ENCODE data around the gene PTPRG.

Gene PTPRG

DNA sequence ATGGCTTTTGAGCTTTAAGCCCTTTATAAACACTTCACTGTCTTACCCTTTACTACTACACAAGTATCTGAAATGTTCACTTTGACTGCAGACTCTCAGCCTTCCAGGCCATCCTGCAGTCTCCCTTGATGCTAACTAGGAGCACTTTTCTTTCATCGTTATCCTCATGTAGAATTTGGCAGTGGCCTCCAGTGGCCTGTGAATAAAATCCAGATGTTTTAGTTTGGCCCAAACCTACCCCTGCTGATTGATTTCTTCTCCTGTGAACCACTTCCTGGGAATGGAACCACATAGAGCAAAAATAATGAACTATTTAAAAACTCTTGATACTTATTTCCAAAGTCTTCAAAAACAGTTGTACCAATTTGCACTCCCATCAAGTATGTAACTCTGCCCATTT is 540.1 kb downstream of the PTPRG start:
- FAIRE-seq (no peak), DNase-seq (ENCODE audit: extremely low spot score, insufficient read length, low read depth) (no peak)

DNA sequence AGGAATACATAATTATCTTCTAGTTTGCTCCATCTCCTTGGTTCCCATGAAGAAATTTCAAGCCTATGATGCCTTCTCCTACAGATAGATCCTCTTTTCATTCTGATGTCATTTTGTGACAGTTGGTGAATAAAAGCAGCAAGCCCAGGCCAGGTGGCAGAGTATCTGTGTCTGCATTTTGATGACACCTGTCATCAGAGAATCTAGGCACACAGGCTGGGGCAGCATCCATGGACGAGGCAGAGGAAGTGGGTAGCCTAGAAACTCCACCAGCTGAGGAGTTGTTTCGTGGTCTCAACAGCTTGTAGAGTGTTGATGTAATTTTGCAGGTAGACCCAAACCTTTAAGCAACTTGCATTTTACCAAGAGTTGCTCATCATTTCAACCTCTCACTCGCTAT is 542.2 kb downstream of the PTPRG start:
- FAIRE-seq (no peak), DNase-seq (ENCODE audit: extremely low spot score, insufficient read length, low read depth) (no peak)

DNA sequence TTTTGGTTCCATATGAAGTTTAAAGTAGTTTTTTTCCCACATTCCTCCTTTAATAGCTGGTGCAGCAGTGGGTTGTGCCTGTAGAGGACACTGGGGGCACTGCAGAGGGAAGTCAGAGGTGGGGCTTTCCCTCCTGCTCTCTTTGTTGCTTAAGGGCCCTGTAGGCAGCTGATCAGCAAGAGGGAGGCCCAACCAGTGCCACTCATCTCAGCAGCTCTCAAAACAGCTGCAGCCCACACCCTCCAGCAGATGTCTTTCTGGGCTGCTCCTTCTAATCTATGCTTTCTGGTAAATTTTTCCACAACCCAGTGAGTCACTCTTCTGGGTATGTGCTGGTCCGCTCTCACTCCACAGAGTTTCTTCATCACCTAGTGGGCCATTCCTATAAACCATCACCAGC is 548.2 kb downstream of the PTPRG start:
- DNase-seq (ENCODE audit: extremely low spot score, insufficient read length, low read depth), result no peak
- no peak for FAIRE-seq

DNA sequence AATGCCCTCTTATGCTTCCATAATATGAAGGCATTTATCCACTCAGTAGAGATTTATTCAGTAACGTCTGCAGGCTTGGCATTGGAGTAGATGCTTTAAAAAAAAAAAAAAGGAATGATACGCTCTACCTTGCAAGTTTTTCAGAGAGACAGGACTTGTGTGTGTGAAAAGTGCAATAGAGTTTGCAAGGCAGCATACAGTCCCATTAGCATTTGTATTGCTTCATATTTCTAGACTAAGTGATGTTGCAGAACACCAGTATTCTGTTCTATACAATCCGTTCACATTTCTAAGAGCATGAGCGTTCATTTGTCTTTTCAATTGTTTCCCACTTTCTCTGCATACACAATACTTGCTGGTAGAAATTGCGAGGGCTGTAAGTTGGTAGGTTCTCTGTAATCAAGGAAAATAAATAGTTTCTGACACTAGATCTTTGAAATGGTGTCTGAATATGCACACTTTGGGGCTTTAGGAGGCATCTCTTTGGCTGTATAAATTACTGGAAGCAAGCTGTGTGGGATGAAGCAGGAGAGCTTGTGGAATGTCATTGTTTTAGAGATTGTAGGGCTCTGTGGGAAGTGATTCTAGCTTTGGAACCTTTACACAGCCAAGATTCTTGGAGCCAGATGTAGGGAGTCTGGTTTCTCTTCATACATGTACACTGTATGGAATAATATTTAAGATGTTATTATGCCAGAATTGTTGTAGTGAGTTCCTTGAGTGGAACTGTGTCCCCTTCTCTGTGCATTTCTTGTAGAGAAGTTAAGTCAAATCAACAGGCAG is 549.3 kb downstream of the PTPRG start:
- no peak for FAIRE-seq

DNA sequence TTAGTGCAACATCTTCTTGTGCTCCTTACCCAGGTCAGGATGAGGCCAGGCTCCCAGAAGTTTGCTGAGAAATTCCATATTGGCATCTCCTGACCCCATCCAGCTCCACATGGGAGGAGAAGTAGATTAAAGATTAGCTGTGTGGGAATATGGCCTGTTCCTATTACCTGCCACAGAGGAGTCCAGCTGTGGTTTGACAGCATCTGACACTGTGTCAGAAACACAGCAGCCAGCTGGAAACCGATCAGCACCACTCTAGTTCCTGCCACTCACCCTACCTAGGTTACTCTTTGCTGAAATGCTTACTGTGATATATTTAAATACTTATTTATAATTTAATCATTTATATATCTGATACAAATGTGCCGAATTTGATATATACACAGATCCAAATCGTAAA is 551.7 kb downstream of the PTPRG start:
- no peak for FAIRE-seq
- no peak for DNase-seq (ENCODE audit: extremely low spot score, insufficient read length, low read depth)

More for the DNA sequence above, 549.3 kb downstream of the PTPRG start:
- DNase-seq (ENCODE audit: extremely low spot score, insufficient read length, low read depth), result no peak

DNA sequence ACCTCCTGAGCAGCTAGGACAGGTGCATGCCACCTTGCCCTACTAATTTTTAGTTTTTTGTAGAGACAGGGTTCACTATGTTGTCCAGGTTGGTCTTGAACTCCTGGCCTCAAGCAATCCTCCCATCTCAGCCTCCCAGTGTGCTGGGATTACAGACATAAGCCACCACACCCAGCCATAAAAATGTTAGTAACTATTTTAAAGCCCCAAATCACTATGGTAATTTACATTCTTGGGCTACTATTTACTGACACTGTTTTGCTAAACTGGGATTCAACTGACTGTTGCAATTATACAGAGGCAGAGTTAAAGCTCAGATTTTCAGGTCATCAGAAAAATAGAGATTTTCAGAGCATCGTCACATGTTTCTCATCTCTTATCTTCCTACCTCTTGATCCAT is 553.4 kb downstream of the PTPRG start:
- FAIRE-seq, result no peak
- DNase-seq (ENCODE audit: extremely low spot score, insufficient read length, low read depth), result no peak

DNA sequence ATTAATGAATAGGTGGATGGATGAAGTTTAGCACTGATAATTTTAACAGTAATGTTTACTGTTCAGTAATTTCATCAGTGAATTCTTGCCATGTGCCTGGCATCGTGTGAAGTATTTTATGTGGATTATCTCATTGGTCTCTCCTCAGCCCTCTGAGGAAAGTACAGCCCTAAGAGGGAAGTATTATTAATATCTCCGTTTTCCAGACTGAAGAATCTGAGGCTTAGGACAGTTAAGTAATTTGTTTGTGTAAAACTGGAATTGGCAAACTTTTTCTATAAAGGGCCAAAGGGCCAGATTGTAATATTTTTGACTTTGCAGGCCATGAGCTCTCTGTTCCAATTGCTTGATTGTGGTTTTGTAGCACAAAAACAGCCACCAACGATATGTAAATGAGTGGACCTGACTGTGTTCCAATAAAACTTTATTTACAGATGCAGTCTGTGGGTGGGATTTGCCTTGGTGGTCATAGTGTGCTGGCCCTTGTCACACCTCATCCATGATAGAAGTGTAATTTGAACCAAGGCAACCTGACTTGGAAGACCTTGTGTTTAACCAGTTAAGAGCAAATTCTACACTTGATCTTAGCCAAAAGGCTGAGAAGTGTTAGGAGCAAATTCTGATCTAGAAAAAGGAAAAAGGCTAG is 556.7 kb downstream of the PTPRG start:
- DNase-seq (ENCODE audit: extremely low spot score, insufficient read length, low read depth) (no peak), FAIRE-seq (no peak)

DNA sequence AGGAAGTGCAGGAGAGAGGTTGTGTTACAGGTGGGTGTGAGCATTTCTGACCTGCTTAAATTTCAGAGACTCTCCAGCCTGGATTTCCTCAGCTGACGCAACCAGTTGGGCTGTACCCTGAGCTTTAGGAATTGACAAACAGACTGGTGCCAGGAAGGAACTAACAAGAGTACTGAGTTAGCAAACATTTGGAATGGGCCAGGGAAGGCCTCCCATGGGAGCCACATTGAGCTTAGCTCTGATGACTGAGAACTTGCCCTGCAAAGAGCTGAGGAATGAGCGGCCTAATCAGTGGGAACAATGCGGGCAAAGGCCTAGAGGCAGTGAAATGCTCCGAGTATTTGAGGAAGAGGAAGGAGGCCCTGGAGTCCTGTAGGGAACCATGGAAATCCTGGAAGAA is 557.8 kb downstream of the PTPRG start:
- FAIRE-seq (no peak), DNase-seq (ENCODE audit: extremely low spot score, insufficient read length, low read depth) (no peak)

DNA sequence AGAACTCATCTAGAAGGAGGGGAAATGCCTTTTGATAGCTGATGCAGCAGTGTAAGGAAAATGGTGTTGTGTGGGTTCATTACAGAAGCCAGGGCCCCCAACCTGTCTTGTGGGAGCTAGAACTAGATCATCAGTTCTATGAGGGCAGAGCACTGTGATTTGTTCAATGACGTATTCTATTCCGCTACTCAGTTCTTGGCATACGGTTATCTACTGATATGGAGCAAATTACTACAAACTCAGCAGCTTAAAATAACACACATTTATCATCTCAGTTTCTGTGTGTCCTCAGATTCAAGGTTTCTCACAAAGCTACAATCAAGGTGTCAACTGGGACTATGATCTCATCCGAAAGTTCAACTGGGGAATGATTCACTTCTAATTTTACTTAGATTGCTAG is 561.4 kb downstream of the PTPRG start:
- no peak for DNase-seq (ENCODE audit: extremely low spot score, insufficient read length, low read depth)
- FAIRE-seq, result no peak

DNA sequence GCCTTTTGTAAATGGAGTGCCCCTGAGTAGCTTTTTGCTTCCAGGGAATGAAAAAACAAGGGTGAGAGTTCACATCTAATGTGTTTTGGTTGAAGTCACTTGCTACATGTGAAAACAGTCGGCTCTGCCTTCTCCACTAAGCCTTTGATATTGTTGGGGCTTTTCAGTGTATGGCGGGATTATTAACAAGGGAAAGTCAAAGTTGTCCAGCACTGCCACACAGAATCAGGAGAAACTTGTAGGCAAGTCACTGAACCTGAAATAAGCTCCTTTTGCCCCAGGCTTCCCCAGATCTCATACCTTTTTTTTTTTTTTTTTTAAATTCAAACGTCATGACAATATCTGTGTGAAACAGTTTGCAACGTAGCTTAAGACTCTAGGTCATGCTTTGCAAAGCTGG is 564.0 kb downstream of the PTPRG start:
- FAIRE-seq, result no peak
- no peak for DNase-seq (ENCODE audit: extremely low spot score, insufficient read length, low read depth)

DNA sequence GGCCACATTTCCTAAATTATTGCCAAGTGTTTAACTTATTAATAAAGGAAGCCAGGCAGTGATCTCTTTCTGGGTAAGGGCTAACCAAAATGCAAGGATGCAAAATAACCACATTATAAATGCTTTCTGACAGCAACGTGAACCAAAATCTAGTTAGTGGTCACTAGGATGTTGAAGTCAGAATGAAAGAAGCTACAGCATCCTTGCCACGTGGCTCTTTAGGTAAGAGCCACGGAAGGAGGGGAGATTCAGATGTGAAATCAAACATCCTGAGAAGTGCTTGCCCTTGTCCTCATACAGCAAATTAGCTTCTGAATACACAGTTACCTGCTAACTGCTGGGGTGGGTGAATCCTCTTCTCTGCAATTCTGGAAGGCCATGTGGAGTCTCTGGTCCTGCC is 565.7 kb downstream of the PTPRG start:
- DNase-seq (ENCODE audit: extremely low spot score, insufficient read length, low read depth), result no peak
- FAIRE-seq, result no peak

DNA sequence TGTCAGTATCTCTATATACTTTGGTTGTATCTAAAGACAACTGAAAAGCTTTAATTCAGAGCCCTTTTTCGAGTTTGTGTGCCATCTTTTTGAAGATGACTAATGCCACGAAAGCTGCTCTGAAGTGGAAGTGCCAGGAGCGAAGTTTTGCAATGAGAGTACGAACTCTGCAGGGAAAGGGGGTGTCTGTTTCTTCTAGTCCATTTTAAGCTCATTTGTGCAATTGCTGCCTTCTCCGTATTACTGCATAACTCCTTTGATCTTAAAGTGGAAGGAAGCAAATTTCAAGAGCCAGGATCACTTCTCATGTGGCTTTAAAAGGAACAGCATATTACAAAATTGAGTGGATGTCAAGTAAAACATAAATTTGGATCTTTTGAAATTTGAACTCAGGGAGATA is 566.7 kb downstream of the PTPRG start:
- no peak for DNase-seq (ENCODE audit: extremely low spot score, insufficient read length, low read depth)

DNA sequence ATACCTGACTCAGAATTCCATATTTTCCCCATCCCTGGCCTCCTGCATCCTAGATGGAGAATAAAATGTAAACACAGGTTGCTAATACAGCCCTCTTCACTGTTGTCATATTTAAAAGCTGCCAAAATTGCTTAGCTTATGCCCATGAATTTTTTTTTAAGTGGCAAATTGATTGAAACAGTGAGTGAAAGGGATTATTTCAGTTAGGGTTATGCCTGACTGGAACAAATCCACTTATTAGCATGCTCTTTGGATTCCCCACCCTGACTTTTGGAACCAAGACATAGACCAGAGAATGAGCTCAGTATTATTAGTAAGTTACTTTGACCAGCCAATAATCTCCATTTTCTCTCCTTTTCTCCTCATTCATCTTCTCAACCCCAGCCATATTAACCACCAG is 567.3 kb downstream of the PTPRG start:
- DNase-seq (ENCODE audit: extremely low spot score, insufficient read length, low read depth) (no peak), FAIRE-seq (no peak)

More for the DNA sequence above, 566.7 kb downstream of the PTPRG start:
- FAIRE-seq, result no peak

DNA sequence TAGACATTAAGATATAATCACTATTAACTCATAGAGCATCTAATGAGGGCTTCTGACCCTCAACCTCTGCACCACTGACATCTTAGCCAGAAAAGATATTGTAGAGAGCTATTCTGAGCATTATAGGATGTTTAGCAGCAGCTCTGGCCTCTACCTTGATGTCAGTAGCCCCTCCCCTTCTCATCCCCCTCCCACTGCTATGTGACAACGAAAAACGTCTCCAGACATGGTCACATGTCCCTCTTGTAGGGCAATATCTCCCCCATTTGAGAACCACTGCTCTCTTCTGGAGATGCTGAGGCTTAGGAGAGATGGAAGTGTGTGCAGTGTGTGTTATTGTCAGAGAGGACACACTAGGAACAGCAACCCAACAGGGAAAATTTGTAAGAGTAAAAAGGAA is 569.7 kb downstream of the PTPRG start:
- no peak for FAIRE-seq
- DNase-seq (ENCODE audit: extremely low spot score, insufficient read length, low read depth), result no peak

DNA sequence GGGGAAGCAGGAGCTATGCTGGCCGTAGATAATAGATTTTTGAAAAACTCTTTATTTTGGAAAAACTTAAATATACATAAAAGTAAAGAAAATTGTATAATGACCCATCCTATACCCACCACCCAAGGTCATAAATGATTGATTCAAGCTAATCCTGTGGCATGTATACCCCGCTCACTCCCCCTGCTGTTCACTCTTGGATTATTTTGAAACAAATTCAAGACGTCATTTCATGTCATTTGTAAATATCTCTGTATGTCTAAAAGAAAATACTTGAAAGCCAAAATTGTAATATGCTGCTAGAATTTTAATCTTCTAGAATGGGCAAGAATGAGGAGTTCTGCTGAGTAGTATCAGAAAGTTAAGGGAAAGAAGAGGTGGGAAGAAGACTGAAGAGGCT is 570.2 kb downstream of the PTPRG start:
- DNase-seq (ENCODE audit: extremely low spot score, insufficient read length, low read depth) (no peak), FAIRE-seq (no peak)

DNA sequence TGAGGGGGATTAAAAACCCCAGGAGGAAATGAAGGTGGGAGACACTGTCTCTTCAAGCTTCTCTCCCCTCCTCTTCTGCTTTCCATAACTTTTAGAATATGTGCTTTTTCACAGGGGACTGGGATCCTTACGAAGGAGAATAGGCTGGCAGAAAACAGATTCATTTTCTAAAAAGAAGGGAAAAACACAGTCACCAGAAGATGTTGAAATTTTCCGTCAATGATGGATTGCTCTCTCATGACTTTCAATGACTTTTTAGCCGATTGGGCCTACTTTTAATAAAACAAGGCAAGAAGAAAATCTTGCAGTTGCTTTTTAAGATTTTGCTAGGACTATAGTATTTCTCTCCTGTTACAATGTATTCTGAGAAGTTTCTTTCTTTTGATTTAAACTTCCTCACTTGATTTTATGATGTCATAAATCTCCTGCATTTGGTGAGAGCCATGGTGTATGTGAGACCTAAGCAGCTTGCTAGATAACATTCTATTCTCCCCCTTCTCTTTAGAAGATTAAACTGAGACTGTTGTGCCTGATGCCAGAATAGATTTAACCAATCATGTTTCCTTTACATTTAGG is 570.7 kb downstream of the PTPRG start:
- no peak for DNase-seq (ENCODE audit: extremely low spot score, insufficient read length, low read depth)

DNA sequence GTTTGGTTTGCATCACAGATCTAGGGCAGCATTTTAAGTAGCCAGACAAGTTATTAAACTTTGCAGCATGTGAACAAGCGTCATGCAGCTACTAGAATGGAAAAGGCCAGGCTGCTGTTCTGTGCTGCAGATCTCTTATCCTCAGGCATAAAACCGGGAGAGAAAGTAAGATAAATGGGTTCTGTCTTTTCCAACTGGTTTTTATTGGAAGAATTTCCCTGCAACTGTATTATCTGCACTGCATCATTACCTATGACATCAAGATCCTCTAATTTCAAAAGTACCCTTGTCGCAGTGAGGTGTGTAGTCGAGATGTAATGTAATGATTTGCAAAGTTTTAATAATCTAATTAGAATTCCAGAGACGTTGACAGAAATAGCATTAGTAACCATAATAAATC is 571.6 kb downstream of the PTPRG start:
- DNase-seq (ENCODE audit: extremely low spot score, insufficient read length, low read depth) (no peak), FAIRE-seq (no peak)

More for the DNA sequence above, 570.7 kb downstream of the PTPRG start:
- no peak for FAIRE-seq

DNA sequence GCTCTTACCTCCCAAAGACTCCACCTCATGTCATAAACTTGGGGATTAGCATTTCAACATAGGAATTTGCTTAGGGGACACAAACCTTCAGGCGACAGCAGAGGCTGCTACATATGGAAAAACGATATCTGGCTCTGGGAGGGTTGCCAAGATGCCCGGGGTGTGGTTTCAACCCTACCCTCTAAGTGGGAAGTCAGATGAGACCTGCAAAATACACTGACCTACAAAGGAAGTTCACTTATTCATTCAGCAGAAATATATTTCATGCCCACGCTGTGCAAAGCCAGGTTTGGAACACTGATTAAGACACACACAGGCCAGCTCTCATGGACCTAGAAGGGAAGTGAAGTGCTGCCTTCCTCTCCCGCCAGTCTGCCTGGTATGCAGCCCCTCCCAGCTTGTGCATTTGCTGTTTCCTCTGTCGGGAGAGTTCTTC is 572.7 kb downstream of the PTPRG start:
- FAIRE-seq (no peak), DNase-seq (ENCODE audit: extremely low spot score, insufficient read length, low read depth) (no peak)

DNA sequence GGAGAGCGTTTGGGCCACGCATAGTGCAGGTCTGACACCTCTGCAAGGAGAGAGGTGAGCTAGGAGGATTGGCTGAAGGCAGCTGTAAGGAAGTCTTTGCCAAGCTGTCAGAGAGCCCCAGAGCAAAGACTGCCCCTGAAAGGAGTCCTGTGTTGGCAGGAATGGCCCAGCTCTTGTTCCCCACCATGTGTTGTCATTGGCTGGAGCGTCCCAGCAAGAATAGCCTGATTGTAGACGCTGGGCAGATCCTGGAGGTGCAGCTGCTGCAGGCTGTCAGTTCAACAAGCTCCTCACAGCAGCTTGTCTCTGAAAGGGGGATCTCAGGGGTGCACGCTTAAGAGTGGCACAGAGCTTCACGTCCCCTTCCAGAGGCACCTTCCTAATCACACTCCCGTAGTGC is 574.4 kb downstream of the PTPRG start:
- DNase-seq (ENCODE audit: extremely low spot score, insufficient read length, low read depth), result no peak
- FAIRE-seq, result no peak

DNA sequence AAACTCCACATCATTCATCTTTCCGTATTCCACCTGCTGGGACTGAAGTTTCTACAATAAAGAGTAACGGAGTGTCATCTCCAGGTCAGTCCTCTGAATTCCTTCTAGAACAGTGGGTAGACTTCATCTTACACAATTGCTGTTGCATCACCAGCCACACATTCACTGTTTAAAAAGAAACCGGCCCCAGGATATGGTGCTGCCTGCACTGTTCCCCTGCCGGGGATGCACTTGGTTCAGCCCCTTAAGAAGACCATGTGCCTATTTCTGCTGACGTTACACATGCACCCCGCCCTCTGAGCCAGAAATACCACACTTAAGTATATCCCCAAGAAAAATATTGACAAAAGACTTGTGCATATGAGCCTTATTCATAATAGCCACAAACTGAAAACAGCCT is 578.6 kb downstream of the PTPRG start:
- DNase-seq (ENCODE audit: extremely low spot score, insufficient read length, low read depth) (no peak), FAIRE-seq (no peak)

DNA sequence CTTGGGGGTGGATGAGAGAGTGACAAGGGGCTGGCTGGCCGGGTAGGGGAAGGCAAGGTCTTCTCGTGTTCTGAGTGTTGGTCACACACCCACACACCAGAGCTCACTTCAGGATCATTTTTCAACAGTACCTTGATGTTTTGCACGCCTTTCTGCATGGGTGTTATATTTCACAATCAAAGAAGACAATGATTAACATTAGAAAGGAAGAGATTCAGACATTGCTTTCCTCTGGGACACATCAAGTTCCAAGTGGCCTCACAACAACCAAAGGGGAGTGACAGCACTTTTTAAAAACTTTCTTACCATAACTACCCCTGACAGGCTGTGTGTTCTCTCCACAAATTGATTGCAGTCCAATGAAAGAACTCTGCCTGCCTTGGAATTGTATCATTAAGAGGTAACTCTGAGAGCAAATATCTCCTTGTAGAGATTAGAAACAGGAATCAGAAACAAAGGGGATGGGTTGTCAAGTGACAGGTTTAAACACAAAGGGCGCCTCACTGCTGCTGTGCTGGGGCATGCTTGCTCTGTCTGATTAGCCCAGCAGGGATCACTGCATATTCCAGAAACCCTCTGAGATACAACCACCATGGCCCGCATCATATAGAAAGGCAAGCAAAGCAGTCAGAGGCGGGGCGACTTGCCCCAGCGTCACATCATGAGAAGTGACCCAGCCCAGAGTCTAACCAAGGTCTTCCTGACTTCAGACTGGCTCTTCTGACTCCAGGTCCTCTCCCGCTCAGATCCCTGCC is 581.1 kb downstream of the PTPRG start:
- FAIRE-seq, result no peak
- no peak for DNase-seq (ENCODE audit: extremely low spot score, insufficient read length, low read depth)
